ENCODE results near the gene HEMK1. TPM values are rescaled to one million over a fixed set of nuclear protein-coding genes. Genes with fewer than 3 reads are reported as not detected.

The HEMK1 gene
- total and polyA plus RNA-seq, 2 of the 4 experiments (the other 2 are of a cell fraction) = 17.2 to 20.8 TPM

DNA sequence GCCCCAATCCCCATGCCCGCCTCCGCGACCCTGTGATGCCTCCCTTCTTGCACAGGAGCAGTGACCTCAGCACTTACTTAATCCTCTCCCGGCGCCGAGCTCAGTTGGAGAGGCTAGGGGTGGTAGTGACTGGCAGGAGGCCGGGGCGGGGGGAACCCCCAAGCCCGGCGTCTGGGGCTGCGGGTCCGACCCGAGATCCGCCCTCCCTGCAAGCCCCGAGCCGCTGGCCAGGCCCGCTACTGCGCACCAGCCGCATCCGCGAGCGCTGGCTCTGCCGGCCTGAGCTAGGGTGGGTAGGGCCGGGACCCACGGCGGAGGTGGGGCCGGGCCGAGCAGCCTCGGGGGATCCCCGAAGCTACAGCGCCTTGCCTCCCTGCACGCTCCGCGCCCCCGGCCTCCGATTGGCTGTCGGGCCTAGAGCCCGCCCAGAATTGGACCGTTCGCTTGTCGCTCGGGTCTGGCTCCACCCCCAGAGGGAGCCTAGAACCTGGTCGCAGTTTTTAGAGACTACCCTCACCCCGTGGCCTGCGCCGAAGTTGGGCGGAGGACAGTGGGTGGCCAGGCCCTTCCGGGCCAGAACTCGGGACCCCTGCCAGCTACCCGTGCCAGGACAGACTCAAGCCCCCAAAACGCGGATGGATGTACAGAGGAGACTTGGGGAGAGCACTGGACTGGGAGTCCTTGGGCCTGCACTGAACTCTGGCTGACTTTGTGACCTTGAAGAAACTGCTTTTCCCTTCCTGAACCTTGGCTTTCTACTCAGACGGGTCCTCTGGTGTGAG is 1.7 kb upstream of the HEMK1 start, which contains the start of gene C3orf18:
Gene C3orf18 (minus strand): TSS at position 362 of the 782 bp plus-strand sequence. CDS start 2,048 bp downstream, outside the sequence.
- peak; percentile 86 for DNase-seq
- peak within 1 kb of the TSS; percentile 42 for H3K27ac ChIP-seq (ENCODE audit: insufficient read depth, low read length)
- peak within 1 kb of the TSS; percentile 8; the same call in 1 of the 2 replicates for H3K18ac ChIP-seq (ENCODE audit: low read depth, low read length)
- dilution Hi-C loops (cut with HindIII; ENCODE audit: low sequenced_read_pairs, unreplicated experiment) (no loop called here), in situ Hi-C loops (cut with MboI; ENCODE audit: low sequenced_read_pairs) (no loop called here), intact Hi-C loops (cut with micrococcal nuclease) (loop anchor here (5.0 kb wide), 1 partner anchor 1105 kb away; the partner anchor contains the start of gene TEX264)
- peaks cover 18 to 43% of the 10 kb centered on the region in 2 experiments; a peak in 3 of 4 replicates for H3K79me1 ChIP-seq (ENCODE audit: low read depth in 1 of 2, low read length in 2 of 2)
- H3K14ac ChIP-seq (replicated peaks; ENCODE audit: low read depth, low read length) = peak within 1 kb of the TSS; percentile 27
- peak within 1 kb of the TSS; percentile 44; the same call in 2 of the 3 replicates for H2BK15ac ChIP-seq (ENCODE audit: low read depth, low read length)
- H3K9me3 ChIP-seq (ENCODE audit: control insufficient read depth, insufficient read depth, low read length) = no peaks in the 10 kb centered on the region
- CTCF ChIA-PET = interaction anchor here (3.5 kb wide), 1 partner anchor 49 kb away, joined by 17 read pairs; the partner anchor contains the start of gene MAPKAPK3
- peak within 1 kb of the TSS; percentile 83 for H2AK5ac ChIP-seq (ENCODE audit: low read depth, low read length)
- peaks cover 10% of the 10 kb centered on the region for H3K9me1 ChIP-seq (ENCODE audit: insufficient read depth, low read length)
- H4K20me1 ChIP-seq (ENCODE audit: insufficient read depth, low read length) = no peaks in the 10 kb centered on the region
- no peak within 1 kb of the TSS for H2BK20ac ChIP-seq (ENCODE audit: low read depth, low read length)
- H3K4ac ChIP-seq (ENCODE audit: low read depth, low read length) = peak within 1 kb of the TSS; percentile 77
- H3K4me2 ChIP-seq (ENCODE audit: low read depth, low read length) = peak within 1 kb of the TSS; percentile 84
- peak within 1 kb of the TSS; percentile 37; the same call in 1 of the 2 replicates for H2BK120ac ChIP-seq (ENCODE audit: low read depth, low read length)
- peak within 1 kb of the TSS; percentile 53 for H3K56ac ChIP-seq (ENCODE audit: extremely low read depth, insufficient read depth, low read length)
- peaks cover under 1% of the 10 kb centered on the region; the same call in 1 of the 2 replicates for H3K36me3 ChIP-seq (ENCODE audit: control insufficient read depth, insufficient read depth, low read length)
- peak within 1 kb of the TSS; percentile 93 to 95 for H4K8ac ChIP-seq (ENCODE audit: low read depth in 2 of 2, low read length in 2 of 2)
- H3K4me3 ChIP-seq (ENCODE audit: insufficient read depth, low read depth, low read length) = peak within 1 kb of the TSS; percentile 51
- H3K27me3 ChIP-seq (ENCODE audit: control insufficient read depth, insufficient read depth, low read length) = no peaks in the 10 kb centered on the region
- peak within 1 kb of the TSS; percentile 98 for H2AFZ ChIP-seq (replicated peaks; ENCODE audit: low read length, poor library complexity)
- H4K91ac ChIP-seq (ENCODE audit: insufficient read depth, low read depth, low read length) = peak within 1 kb of the TSS; percentile 66
- peak within 1 kb of the TSS; percentile 94 for H2AK9ac ChIP-seq (replicated peaks; ENCODE audit: low read depth, low read length, poor library complexity)
- peak within 1 kb of the TSS; percentile 16 for H2BK5ac ChIP-seq (ENCODE audit: low read depth, low read length, poor library complexity, severe bottlenecking)
- H4K5ac ChIP-seq (ENCODE audit: low read depth, low read length) = peak within 1 kb of the TSS; percentile 70
- 0% methylated on average over 7 of the region's 53 CpGs; no CpG with 5 or more reads in 1 of the 2 experiments for WGBS, 2 experiments (ENCODE audit: extremely low coverage in 2 of 2, insufficient read length in 1 of 2)
- peak within 1 kb of the TSS; percentile 75 for H3K9ac ChIP-seq (ENCODE audit: low read depth, low read length)
- POLR2A ChIA-PET (ENCODE audit: unreplicated experiment) = no interaction called here
- no TSS peak for BruUV-seq (replicated peaks)
- peaks cover 5% of the 10 kb centered on the region for H3K4me1 ChIP-seq (ENCODE audit: control insufficient read depth, insufficient read depth, low read length)
- TF ChIP-seq RFX5 (IDR thresholded peaks at IDR 0.05; ENCODE audit: low read depth, low read length) (no peak), FOS (IDR thresholded peaks at IDR 0.05; ENCODE audit: low read depth, low read length) (no peak; the same call in 1 of the 2 replicates), MAZ (IDR thresholded peaks at IDR 0.05; ENCODE audit: borderline replicate concordance, low read depth, low read length) (peak; percentile 57; the same call in 1 of the 2 replicates)
- ATAC-seq (ENCODE audit: low read depth) = peak; percentile 83
- peak within 1 kb of the TSS; percentile 6 for H3K23ac ChIP-seq (ENCODE audit: low read depth, low read length)
